NCI-H1417 treated with DMSO at 0.1 percent for 48 hours (cell line): ENCODE results near the gene CRB3.
"Not testable (repeated sequence)": the region's sequence is repeated elsewhere in the genome, so short reads cannot be mapped to it uniquely, and the experiment has no call there.

Experiments
- DNase-seq: peaks from one replicate; lab custom pipeline; 2025; lab: John Stamatoyannopoulos, UW

The CRB3 gene

GRCh38 chr19:6491802-6492592 lies 27.9 kb downstream of the CRB3 start:
- DNase-seq, result no peak

GRCh38 chr19:6494438-6495036 lies 30.5 kb downstream of the CRB3 start:
- no peak for DNase-seq

- no peak for DNase-seq
Measured at GRCh38 chr19:6495947-6496346, 31.9 kb downstream of the CRB3 start.

- no peak for DNase-seq
Measured at GRCh38 chr19:6498294-6499036, 34.4 kb downstream of the CRB3 start.

- no peak for DNase-seq
Measured at GRCh38 chr19:6499052-6499790, 35.1 kb downstream of the CRB3 start.

GRCh38 chr19:6500837-6501739 lies 37.0 kb downstream of the CRB3 start:
- no peak for DNase-seq

GRCh38 chr19:6501740-6502648 lies 37.9 kb downstream of the CRB3 start, which contains the start of gene TUBB4A:
TUBB4A (minus strand) TSS chr19:6502309; CDS start chr19:6502212, 97 bp downstream.
- no peak for DNase-seq

GRCh38 chr19:6503407-6504201 lies 39.5 kb downstream of the CRB3 start:
- DNase-seq, result no peak

- not testable (repeated sequence) for DNase-seq
Measured at GRCh38 chr19:6508028-6508771, 44.1 kb downstream of the CRB3 start.

- no peak for DNase-seq
Measured at GRCh38 chr19:6509118-6509971, 45.3 kb downstream of the CRB3 start.

GRCh38 chr19:6510618-6511017 lies 46.5 kb downstream of the CRB3 start:
- no peak for DNase-seq

GRCh38 chr19:6514089-6514488 lies 50.0 kb downstream of the CRB3 start:
- DNase-seq, result no peak

- no peak for DNase-seq
Measured at GRCh38 chr19:6514926-6515544, 51.0 kb downstream of the CRB3 start.

- DNase-seq, result no peak
Measured at GRCh38 chr19:6516018-6516658, 52.1 kb downstream of the CRB3 start.
